HepG2 (cell line): ENCODE results near the gene GPS1. TPM values are rescaled to one million over a fixed set of nuclear protein-coding genes. Genes with fewer than 3 reads are reported as not detected.

Source experiments
- BATF2 ChIP-seq: sonication (generic); formaldehyde crosslinking; IDR thresholded peaks from 2 replicates; pipeline ENCODE4 v1.8.0; 2022; ENCODE audit warnings: mild to moderate bottlenecking, missing genetic modification reagents, moderate library complexity
- DR1 ChIP-seq: sonication (generic); formaldehyde crosslinking; IDR thresholded peaks from 2 replicates; pipeline ENCODE4 v1.8.0; 2021; ENCODE audit warnings: mild to moderate bottlenecking, missing genetic modification reagents, inconsistent platforms
- ESRRA ChIP-seq: sonication (generic); formaldehyde crosslinking; IDR thresholded peaks from 2 replicates; pipeline ENCODE4 v1.5.1; 2020; ENCODE audit warnings: mild to moderate bottlenecking, low read depth, missing genetic modification reagents
- ETV6 ChIP-seq: sonication (generic); formaldehyde crosslinking; conservative IDR thresholded peaks from 2 replicates; pipeline ENCODE4 v1.4.0; 2020; ENCODE audit warnings: missing genetic modification reagents
- FOXC1 ChIP-seq: sonication (generic); formaldehyde crosslinking; IDR thresholded peaks from 2 replicates; pipeline ENCODE4 v1.8.0; 2022; ENCODE audit warnings: mild to moderate bottlenecking, missing genetic modification reagents, borderline replicate concordance
- KMT2B ChIP-seq: IDR thresholded peaks from 2 replicates; pipeline ENCODE4 v1.6.1; 2016; ENCODE audit warnings: missing genetic modification reagents, missing compliant biosample characterization
- MED8 ChIP-seq: sonication (generic); formaldehyde crosslinking; IDR thresholded peaks from 2 replicates; pipeline ENCODE4 v1.8.1; 2023; ENCODE audit warnings: mild to moderate bottlenecking, missing genetic modification reagents; ENCODE audit not compliant: insufficient replicate concordance
- MEIS2 ChIP-seq: sonication (generic); formaldehyde crosslinking; IDR thresholded peaks from 2 replicates; pipeline ENCODE4 v1.9.0; 2021; ENCODE audit warnings: mild to moderate bottlenecking, missing genetic modification reagents
- NONO ChIP-seq, 2 experiments: fragments of 450-650 bp in 1 of 2; sonication (generic) in 1 of 2; formaldehyde crosslinking in 1 of 2; IDR thresholded peaks in 1 of 2; conservative IDR thresholded peaks in 1 of 2; 2 replicates each; pipeline versions ENCODE4 v1.6.1 to v1.8.0; 2017 to 2022; ENCODE audit warnings: mild to moderate bottlenecking in 1 of 2, missing genetic modification reagents in 1 of 2, moderate library complexity in 1 of 2
- NR2C2 ChIP-seq: sonication (generic); formaldehyde crosslinking; IDR thresholded peaks from 2 replicates; pipeline ENCODE4 v1.4.0; 2020; ENCODE audit warnings: missing genetic modification reagents, mild to moderate bottlenecking, moderate library complexity, borderline replicate concordance
- NR2F1 ChIP-seq, 2 experiments: fragments of 450-650 bp in 1 of 2; formaldehyde crosslinking in 1 of 2; IDR thresholded peaks; 2 replicates each; pipeline versions ENCODE4 v1.5.0 to v1.6.1; 2016 to 2020; ENCODE audit warnings: mild to moderate bottlenecking in 1 of 2, missing compliant biosample characterization in 1 of 2, missing genetic modification reagents in 1 of 2, moderate library complexity in 1 of 2
- PRDM15 ChIP-seq: sonication (generic); formaldehyde crosslinking; IDR thresholded peaks from 2 replicates; pipeline ENCODE4 v1.4.0; 2020; ENCODE audit warnings: missing genetic modification reagents
- RAD51 ChIP-seq: fragments of 450-650 bp; IDR thresholded peaks from 2 replicates; pipeline ENCODE4 v1.6.1; 2016; ENCODE audit warnings: borderline replicate concordance
- RORA ChIP-seq: sonication (generic); formaldehyde crosslinking; IDR thresholded peaks from 2 replicates; pipeline ENCODE4 v1.5.0; 2020; ENCODE audit warnings: mild to moderate bottlenecking, missing genetic modification reagents, moderate library complexity
- XRCC5 ChIP-seq: fragments of 200-400 bp; formaldehyde crosslinking; optimal IDR thresholded peaks from 2 replicates; pipeline ENCODE3; 2017; ENCODE audit warnings: mild to moderate bottlenecking, low read length
- ZFP91 ChIP-seq: sonication (generic); formaldehyde crosslinking; IDR thresholded peaks from 2 replicates; pipeline ENCODE4 v1.9.0; 2022; ENCODE audit warnings: missing genetic modification reagents, mild to moderate bottlenecking, borderline replicate concordance
- ZIK1 ChIP-seq: sonication (generic); formaldehyde crosslinking; IDR thresholded peaks from 2 replicates; pipeline ENCODE4 v1.5.0; 2020; ENCODE audit warnings: mild to moderate bottlenecking, low read depth, missing genetic modification reagents, borderline replicate concordance
- ZNF674 ChIP-seq: sonication (generic); formaldehyde crosslinking; IDR thresholded peaks from 2 replicates; pipeline ENCODE4 v1.5.0; 2020; ENCODE audit warnings: low read depth, mild to moderate bottlenecking, missing genetic modification reagents
- polyA plus RNA-seq, 8 experiments: library from polyadenylated mRNA; depleted of rRNA in 3 of 8; stranded (reverse) in 7 of 8; unstranded in 1 of 8; fragments of >200 nt; fragmentation: Illumina TruSeq in 4 of 8; extraction: Trizol in 4 of 8; gene quantifications; 2 replicates each; pipeline versions ENCODE4 v1.2.1 to v1.2.3, GENCODE V29; 2011 to 2016; ENCODE audit warnings: low read depth in 4 of 8, missing spikeins in 1 of 8, mixed read lengths in 1 of 8; ENCODE audit not compliant: insufficient read depth in 1 of 8
- total RNA-seq, 5 experiments: library from RNA; depleted of rRNA; stranded (reverse); fragments of >200 nt; fragmentation: Illumina TruSeq; extraction: Trizol; gene quantifications; 2 replicates each; pipeline ENCODE4 v1.2.3, GENCODE V29; 2016; ENCODE audit warnings: low read depth in 1 of 5
- TF ChIP-seq, protein P1 (sequence below): IDR thresholded peaks from 2 replicates; pipeline ENCODE4 v1.6.1; 2016
- TF ChIP-seq, protein P2 (sequence below): sonication (generic); formaldehyde crosslinking; IDR thresholded peaks from 2 replicates; pipeline ENCODE4 v1.4.0; 2020; ENCODE audit warnings: missing genetic modification reagents

GPS1 gene
- total and polyA plus RNA-seq, 2 of the 13 experiments (the other 11 are each of a cell fraction or from before 2014, with no cell fraction given): 124 to 128 TPM

DNA sequence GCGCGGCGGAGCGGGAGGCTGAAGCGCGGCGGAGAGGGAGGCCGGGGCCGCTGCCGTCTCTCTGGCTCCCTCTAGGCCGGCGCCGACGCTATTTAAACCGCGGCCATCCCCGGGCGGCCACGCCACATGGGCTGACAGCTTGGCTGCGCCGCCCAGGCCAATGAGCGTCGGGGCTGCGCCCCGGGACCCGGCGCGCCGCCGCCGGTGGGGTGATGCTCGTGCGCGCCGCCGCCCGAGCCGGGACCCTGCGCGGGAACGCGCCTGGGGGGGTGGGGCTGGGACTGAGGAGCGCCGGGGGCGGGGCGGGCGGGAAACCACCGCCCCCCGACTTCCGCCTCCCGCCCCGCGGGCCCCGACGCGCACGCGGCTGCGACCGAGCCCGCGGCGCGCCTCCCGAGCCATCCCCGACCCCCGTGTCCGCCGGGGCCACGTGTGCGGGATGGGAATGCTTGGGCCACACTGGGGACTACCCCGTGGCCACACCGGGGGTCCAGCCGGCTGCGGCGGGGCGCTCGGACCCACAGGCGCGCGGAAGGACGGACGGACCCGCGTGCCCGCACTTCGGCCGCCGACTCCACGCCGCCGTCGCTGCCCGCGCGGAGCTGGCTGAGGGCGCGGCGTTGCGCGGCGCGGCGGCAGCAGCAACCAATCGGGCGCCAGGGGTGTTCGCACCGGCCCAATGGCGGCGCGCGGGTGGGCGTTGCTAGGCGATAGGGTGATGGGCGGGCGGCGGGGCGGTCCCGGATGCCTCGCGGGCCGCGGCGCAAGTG is 46.7 kb downstream of the GPS1 start, which contains the start of gene FASN (continued):
- TF ChIP-seq, protein P1, sequence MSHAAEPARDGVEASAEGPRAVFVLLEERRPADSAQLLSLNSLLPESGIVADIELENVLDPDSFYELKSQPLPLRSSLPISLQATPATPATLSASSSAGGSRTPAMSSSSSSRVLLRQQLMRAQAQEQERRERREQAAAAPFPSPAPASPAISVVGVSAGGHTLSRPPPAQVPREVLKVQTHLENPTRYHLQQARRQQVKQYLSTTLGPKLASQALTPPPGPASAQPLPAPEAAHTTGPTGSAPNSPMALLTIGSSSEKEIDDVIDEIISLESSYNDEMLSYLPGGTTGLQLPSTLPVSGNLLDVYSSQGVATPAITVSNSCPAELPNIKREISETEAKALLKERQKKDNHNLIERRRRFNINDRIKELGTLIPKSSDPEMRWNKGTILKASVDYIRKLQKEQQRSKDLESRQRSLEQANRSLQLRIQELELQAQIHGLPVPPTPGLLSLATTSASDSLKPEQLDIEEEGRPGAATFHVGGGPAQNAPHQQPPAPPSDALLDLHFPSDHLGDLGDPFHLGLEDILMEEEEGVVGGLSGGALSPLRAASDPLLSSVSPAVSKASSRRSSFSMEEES (CRISPR knock-in tag): 0 out of 2 replicates have a peak, but pooled peaks have one; percentile 59
- TF ChIP-seq, protein P2, sequence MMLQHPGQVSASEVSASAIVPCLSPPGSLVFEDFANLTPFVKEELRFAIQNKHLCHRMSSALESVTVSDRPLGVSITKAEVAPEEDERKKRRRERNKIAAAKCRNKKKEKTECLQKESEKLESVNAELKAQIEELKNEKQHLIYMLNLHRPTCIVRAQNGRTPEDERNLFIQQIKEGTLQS (CRISPR knock-in tag): peak; percentile 24; the same call in 1 of the 2 replicates
- TF ChIP-seq FOXC1 (CRISPR knock-in tag) (no peak; the same call in 1 of the 2 replicates), RAD51 (no peak), ZNF674 (peak; percentile 97), PRDM15 (CRISPR knock-in tag) (peak; percentile 61), ZIK1 (CRISPR knock-in tag) (peak; percentile 92), ZFP91 (0 out of 2 replicates have a peak, but pooled peaks have one; percentile 5), ESRRA (CRISPR knock-in tag) (peak; percentile 79), MED8 (CRISPR knock-in tag) (peak; percentile 57), ETV6 (peak; percentile 44), NONO (IDR thresholded peaks at IDR 0.05) (no peak), NONO (CRISPR knock-in tag; conservative IDR thresholded peaks at IDR 0.05) (peak; percentile 62), NR2F1 (CRISPR knock-in tag; IDR thresholded peaks at IDR 0.05) (no peak), DR1 (CRISPR knock-in tag) (peak; percentile 98), MEIS2 (CRISPR knock-in tag) (peak; percentile 83), KMT2B (CRISPR knock-in tag) (peak; percentile 55; the same call in 1 of the 2 replicates), BATF2 (CRISPR knock-in tag) (no peak; the same call in 1 of the 2 replicates), RORA (CRISPR knock-in tag) (no peak), NR2C2 (peak; percentile 75), XRCC5 (no peak)
